HT1080 (cell line): Measurements from ENCODE around the gene RBM19. TPM values are rescaled to one million over a fixed set of nuclear protein-coding genes. Genes with fewer than 3 reads are reported as not detected.
"Not testable (repeated sequence)": the region's sequence is repeated elsewhere in the genome, so short reads cannot be mapped to it uniquely, and the experiment has no call there.

Experiments used
- DNase-seq: peaks from one replicate; pipeline ENCODE4 v3.0.0-alpha.2; 2015; ENCODE audit warnings: low read depth
- polyA plus RNA-seq, 2 experiments: library from polyadenylated mRNA; depleted of rRNA; stranded (reverse); fragments of >200 nt; gene quantifications; 2 replicates each; pipeline ENCODE4 v1.2.3, GENCODE V29; 2015
- total RNA-seq: library from RNA; depleted of rRNA; stranded (reverse); fragments of >200 nt; shearing (Covaris generic); gene quantifications from 2 replicates; pipeline ENCODE4 v1.2.3, GENCODE V29; 2014; rRNA removed

Gene RBM19, protein sequence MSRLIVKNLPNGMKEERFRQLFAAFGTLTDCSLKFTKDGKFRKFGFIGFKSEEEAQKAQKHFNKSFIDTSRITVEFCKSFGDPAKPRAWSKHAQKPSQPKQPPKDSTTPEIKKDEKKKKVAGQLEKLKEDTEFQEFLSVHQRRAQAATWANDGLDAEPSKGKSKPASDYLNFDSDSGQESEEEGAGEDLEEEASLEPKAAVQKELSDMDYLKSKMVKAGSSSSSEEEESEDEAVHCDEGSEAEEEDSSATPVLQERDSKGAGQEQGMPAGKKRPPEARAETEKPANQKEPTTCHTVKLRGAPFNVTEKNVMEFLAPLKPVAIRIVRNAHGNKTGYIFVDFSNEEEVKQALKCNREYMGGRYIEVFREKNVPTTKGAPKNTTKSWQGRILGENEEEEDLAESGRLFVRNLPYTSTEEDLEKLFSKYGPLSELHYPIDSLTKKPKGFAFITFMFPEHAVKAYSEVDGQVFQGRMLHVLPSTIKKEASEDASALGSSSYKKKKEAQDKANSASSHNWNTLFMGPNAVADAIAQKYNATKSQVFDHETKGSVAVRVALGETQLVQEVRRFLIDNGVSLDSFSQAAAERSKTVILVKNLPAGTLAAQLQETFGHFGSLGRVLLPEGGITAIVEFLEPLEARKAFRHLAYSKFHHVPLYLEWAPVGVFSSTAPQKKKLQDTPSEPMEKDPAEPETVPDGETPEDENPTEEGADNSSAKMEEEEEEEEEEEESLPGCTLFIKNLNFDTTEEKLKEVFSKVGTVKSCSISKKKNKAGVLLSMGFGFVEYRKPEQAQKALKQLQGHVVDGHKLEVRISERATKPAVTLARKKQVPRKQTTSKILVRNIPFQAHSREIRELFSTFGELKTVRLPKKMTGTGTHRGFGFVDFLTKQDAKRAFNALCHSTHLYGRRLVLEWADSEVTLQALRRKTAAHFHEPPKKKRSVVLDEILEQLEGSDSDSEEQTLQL
- 31.6 and 36.6 TPM in 2 replicates for total RNA-seq
- polyA plus RNA-seq (2015; cell fraction: cytosol; rRNA removed), result 12.4 and 12.7 TPM in 2 replicates
- 58.0 and 74.7 TPM in 2 replicates for polyA plus RNA-seq (2015; cell fraction: nucleus; rRNA removed)

DNA sequence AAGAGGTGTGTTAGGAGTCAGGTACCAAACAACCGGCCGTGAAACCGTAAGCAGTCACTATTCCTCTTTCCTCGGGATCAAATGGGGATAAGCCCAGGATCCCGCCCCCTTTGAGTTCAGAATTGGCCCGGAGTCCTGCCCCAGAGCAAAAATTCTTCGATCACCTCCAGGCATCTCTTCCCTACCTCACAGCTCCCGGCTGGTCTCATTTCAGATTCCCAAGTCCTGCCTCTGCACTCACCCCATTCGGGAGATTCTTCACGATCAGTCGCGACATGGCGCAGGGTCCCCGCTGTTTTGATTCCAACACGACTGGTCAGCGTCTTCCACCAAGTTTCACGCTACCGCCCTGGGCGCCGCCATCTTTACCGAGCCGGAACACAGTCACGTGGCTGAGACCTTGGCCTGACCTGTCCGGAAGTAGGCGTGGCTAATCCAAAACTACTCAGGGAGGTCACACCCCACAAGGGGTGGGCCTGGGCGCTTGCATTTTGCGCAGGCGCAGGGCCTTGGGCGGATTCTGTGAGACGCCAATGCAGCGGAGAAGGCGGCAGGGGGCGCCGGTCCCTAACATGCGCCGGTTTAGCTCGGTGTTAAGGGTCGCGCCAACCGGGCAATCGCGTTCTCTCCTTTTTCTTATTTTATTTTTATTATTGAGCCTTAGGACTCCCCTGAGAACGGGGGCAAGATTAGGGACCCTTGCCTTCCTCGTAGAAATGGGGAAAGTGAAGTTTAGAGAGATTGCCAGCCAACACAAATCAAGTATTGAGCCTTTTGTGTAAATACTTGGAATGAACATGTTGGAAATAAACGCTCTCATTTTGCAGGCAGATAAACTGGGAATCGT, at the start of gene RBM19:
TSS of gene RBM19 (minus strand) at position 375 of the 847 bp plus-strand sequence. CDS start at position 277, 98 bp downstream.
- peak; percentile 94 for DNase-seq

DNA sequence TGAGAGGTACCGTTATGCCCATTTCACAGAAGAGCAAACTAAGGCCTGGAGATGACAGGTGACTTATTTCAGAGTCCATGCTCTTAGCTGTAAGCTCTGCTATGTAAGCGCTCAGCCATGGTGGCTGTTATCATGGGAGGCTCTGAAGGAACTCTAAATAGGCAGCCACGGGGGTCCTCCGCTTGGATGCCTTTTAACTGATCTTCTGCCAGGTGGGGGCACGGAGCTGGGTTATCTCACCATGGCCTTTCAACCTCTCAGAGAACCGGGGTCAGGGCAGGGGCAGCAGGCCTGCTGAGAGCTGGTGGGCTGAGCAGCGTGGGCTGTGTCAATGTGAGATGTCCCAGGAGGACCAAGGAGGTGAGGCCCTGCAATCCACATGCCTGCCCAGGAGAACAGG, 49.7 kb upstream of the RBM19 start:
- no peak for DNase-seq

DNA sequence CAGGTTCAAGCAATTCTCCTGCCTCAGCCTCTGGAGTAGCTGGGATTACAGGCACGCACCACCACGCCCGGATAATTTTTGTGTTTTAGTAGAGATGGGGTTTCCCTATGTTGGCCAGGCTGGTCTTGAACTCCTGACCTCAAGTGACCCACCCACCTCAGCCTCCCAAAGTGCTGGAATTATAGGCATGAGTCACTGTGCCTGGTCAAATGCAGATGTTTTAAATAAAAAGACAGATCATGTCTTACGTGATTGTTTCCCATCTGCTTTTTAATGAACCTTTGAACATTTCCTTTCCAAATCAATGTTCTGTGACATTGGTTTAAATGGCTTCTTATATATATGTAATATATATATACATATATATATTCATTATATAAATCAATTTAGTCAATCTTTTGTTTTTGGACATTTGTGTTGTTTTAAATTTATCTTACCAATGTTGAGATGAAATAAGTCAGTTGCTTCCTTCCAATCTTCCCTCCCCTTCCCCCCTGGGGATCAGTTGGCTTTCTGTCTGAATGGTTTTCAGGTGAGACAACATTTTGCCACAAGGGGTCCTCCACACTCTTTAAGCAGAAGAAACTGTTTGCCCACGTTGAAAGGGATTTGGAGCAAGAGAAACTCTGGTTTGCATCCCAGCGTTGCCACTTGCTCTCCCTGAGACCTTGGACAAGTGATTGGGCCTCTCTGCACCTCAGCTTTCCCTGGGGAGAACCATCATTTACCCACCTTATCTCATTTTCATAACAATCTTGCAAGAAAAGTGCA, 47.6 kb upstream of the RBM19 start:
- DNase-seq, result peak; percentile 34

DNA sequence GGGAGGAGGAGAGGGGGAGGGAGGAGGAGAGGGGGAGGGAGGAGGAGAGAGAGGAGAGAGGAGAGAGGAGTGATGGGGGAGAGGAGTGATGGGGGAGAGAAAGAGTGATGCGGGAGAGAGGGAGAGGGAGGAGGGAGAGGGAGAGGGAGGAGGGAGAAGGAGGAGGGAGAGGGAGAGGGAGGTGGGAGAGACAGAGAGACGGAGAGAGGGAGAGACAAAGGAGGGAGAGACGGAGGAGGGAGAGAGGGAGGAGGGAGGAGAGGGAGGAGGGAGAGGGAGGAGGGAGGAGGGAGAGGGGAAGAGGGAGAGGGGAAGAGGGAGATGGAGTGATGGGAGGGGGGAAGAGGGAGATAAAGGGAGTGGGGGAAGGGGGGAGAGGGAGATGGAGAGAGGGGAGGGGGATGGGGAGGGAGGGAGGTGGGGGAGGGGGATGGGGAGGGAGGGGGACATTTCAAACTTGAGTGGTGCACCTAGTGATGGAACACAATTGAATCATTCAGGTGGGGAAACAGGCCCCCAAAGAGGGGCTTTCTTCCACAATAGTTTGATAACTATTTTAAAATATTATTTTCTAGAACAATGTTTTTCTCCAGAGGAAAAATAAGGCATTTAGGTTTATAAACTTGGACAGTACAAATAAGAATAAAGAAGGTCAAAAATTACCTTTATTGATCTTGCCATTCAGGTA, 46.8 kb upstream of the RBM19 start:
- DNase-seq, result no peak

DNA sequence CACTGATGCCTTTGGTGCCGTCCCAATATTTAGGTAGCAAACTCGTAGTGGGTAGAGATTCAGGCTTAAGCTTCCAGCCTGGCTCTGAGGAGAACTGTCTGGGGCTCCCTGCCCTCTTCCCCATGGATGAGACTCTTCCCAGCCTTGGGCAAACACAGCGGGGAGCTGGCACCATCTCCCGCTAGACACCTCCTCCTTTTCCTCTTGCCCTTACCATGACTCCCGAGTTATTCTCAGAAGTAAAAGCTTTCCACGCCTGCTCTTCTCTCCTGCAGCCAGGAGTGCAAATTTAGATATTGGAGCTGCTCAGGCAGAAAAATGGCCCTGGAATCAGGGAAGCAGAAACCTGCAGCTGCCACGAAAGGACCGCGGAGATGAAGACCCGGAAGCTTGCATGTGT, 45.6 kb upstream of the RBM19 start:
- DNase-seq, result no peak

DNA sequence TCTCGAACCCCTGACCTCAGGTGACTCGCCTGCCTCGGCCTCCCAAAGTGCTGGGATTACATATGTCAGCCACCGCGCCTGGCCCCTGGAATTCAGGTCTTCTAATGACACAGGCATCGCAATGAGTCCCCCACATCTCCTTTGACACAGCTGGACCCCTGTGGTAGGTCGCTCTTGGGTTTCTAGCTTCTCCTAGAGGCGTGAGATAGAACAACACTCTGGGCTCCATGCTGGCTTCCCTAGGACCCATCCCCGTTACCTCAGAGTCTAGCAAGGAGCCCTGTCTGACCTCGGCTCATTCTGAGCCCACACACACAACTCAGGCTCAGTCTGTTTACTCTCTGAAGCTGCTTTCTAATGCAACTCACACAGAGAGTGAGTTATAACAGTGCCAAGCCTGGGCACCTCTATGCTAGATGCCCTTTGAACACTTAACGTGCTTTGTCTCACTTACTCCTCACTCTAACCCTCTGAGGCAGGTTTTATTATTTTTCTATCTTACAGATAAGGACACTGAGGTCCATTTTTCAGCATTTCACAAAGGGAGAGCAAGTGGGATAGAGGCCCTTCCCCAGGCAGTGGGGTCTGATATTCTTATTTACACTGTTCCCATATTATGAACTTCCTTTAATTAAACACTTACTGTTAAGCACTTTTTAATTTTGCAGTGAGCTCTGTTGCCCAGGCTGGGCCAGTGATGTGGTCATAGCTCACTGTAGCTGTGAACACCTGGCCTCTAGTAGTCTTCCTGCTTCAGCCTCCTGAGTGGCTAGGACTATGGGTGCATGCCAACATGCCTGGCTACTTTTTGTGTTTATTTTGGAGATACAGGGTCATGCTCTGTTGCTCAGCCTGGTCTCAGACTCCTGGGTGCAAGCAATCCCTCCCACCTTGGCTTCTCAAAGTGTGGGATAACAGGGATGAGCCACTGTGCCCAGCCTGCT, 40.6 kb upstream of the RBM19 start:
- no peak for DNase-seq

DNA sequence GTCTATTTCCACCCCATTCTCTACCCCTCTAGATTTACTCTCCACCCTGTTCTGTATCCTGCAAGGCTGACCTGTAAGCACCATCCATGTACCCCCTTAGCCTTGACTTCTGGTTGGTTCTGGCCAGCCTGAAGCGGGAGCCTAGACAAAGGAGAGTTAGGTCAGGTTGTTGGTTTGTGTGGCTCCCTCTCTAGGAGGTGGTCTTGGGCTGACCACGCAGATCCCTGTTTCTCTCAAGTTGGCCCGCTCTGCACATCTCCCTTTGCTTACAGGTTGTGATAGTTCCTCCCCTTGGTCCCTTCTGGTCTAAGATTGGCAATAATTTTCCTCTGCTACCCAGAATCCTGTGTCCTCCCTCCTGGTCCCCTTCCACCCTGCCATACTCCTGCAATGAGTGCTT, 38.3 kb upstream of the RBM19 start:
- no peak for DNase-seq

DNA sequence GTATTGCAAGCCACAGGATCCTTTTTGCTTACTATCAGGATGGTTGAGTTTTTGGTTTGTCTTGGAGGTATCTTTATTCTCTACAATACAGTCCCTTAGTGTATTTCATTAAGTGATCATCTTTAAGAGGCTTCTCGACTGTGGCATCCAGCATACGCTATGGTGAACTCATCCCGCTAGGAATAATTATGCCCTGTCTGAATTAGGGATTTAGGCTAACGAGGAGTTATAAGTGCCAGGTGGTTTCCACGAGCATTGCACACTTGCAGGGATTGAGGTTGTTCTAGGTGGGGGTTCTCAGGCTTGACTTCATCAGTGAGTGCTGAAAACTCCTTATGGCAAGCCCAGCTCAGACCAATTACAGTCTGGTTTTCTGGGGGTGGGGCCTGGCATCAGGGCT, 37.2 kb upstream of the RBM19 start:
- no peak for DNase-seq

DNA sequence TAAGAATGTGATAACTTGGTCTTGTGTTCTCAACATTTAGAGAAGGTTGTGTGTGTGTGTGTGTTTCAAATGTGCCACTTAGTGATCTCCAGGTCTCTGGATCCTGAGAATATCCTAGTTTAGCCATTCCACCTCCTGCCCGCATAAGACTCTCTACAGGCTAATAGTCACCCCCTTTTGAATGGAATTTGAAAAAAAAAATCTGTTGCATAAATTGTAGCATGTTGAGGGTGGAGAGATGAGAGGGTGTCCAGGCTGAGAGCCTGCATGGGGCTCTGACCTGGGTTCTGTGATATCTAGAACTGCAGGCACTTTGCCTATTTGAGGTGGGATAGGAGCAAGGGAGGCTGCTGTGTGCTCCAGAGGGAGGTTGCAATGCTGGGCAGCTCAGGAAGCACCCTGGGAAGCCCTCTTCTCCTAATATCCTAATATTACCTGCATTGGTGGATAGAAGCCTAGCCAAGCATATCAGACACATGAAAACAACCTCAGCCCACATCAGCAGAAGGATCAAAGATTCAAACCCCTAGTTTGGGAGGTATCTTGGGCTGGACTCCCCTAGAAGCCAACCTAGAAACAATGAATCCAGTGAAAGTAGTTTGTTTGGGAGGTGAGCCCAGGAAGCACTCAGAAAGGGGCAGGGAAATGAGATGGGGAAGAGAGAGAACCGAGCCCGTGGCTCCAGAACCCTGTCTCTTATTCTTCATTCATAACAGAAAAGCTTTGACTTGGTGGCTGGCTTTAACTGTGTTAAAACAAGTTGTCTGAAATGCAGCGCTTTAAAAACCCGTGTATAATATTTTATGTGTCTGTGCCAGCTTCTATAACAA, 35.6 kb upstream of the RBM19 start:
- DNase-seq, result no peak

DNA sequence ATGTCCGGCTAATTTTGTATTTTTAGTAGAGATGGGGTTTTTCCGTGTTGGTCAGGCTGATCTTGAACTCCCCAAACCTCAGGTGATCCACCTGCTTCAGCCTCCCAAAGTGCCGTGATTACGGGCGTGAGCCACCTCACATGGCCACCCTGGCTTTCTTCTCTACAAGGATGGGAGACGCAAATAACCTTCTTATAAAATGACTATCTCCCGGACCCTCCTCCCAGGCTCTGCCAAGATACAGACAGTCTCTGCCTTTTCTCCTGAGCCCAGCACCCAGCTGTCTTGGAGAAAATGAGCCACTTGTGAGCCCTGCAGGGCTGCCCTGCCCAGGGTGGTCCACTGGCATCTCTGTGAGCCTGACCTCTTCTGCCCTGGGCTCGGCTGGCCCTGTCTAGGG, 34.7 kb upstream of the RBM19 start:
- DNase-seq, result no peak

DNA sequence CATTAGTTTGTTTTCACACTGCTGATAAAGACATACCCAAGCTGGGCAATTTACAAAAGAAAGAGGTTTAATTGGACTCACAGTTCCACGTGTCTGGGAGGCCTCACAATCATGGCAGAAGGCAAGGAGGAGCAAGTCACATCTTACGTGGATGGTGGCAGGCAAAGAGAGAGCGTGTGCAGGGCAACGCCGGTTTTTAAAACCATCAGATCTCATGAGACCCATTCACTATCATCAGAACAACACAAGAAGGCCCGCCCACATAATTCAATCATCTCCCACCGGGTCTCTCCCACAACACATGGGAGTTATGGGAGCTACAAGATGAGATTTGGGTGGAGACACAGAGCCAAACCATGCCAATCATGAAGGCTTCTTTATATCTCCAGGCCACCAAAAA, 34.1 kb upstream of the RBM19 start:
- not testable (repeated sequence) for DNase-seq

DNA sequence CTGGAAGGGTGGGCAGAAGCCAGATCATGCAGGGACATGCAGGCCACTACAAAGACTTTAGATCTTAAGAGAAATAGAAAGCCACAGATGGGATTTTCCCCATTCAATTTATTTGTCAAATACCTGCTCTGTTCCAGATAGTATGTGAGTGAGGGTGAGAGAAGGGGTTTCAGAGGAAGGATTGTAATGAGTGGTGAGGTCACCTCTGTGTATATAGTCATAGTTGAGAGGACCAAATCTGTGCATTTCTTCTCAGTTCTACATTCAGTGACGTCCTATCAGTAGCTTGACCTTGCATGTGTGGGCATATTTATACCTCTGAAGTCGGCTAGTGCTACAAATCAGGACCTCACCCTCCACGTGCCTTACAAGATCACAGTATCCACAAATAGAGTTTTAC, 31.2 kb upstream of the RBM19 start:
- no peak for DNase-seq

DNA sequence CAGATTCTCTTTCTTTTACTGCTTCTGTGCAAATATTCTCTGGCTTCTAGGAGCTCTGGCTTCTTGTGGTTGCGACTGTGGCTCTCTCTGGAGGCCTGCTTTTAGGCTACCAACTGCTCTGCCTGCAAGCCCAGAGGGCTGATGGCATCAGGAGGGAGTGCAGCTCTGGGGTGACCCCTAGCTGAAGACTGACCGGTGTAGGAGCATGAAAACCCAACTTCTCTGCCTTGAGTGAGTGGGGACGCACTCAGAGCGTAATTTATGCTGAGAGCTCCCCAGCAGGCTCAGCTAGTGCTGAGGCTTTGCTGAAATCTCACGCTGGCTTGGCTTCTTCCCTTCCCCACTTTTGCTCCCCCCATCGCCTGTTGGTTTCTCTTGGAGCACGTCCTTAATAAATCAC, 29.9 kb upstream of the RBM19 start:
- DNase-seq, result no peak

DNA sequence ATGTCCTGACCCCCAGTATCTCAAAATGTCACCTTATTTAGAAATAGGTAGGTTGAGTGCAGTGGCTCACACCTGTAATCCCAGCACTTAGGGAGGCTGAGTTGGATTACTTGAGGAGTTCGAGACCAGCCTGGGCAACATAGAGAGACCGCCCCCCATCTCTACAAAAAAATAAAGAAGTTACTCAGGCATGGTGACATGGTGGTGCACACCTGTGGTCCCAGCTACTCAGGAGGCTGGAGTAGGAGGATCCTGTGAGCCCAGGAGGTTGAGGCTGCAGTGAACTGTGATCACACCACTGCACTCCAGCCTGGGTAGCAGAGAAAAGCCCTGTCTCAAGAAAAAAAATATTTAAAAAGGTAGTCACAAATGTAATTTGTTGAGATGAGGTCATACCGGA, 27.9 kb upstream of the RBM19 start:
- DNase-seq, result no peak

DNA sequence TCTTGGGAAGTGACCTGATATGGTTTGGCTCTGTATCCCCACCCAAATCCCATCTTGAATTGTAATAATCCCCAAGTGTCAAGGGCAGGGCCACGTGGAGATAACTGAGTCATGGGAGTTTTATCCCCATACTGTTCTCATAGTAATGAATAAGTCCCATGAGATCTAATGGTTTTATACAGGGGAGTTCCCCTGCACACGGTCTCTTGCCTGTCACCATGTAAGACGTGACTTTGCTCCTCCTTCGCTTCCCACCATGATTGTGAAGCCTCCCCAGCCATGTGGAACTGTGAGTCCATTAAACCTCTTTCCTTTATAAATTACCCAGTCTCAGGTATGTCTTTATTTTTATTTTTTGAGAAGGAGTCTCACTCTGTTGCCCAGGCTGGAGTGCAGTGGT, 26.6 kb upstream of the RBM19 start:
- DNase-seq, result not testable (repeated sequence)

DNA sequence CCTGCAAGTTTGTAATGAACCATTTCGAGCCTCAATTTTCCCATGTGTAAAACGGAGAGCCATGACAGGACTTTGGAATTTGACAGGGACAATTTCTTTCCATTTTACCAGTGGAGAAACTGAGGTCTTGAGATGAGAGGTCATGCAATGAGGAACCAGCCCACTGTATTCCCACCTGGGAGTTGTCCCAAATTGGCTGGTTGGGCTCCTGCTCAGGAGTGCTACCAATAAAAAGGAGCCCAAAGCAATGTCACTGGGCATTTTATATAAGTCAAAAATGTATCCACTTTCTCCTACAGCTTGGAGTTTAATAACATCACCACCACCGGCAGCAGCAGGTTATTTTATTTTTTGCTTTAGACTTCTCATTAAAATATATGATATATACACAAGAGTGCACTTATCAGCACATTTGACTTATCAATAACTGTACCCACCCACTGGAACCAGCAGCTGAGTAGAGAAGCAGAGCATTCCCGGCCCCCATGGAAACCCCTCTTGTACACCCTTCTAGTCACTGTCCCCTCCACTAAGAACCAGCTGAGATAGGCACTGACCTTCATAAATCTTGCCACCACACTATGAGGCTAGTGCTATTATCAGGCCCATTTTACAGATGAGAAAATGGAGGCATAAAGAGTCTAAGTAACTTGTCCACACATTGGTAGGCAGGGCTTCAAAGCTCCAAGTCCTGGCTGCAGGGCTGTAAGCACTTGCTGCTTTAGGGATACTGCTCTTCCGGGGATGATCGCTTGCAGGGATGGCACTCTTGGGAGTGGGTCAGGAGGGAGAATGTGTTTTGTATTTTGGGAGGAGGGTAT, 25.3 kb upstream of the RBM19 start:
- no peak for DNase-seq
